ENCODE data around the gene NR2C2AP. TPM values are rescaled to one million over a fixed set of nuclear protein-coding genes. Genes with fewer than 3 reads are reported as not detected.

NR2C2AP gene
- total RNA-seq, 2 donors from 2014 or later = 8.8 to 12.5 TPM

DNA sequence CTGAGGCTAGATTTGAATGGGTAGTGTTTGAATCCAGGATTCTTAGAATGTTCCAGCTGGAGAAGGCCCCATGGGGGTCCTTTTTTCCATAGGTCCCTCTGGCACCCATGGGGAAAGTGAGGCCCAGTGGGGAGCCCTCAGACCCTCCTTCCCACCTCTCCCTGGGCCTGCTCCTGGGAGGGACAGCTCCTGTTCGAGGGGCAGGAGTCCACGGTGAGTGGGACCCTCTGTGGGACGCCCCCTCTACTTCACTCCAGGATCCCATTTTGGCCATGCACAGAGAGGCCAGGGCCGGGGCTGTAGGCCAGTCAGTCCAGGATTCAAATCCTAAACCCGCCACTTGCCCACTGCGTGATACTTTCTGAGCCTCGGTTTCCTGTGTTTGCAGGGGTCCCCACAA, 40.7 kb downstream of the NR2C2AP start:
- no peak for DNase-seq
- intact Hi-C loops (cut with DNase I, micrococcal nuclease) = no loop called here
- ATAC-seq = no peak

DNA sequence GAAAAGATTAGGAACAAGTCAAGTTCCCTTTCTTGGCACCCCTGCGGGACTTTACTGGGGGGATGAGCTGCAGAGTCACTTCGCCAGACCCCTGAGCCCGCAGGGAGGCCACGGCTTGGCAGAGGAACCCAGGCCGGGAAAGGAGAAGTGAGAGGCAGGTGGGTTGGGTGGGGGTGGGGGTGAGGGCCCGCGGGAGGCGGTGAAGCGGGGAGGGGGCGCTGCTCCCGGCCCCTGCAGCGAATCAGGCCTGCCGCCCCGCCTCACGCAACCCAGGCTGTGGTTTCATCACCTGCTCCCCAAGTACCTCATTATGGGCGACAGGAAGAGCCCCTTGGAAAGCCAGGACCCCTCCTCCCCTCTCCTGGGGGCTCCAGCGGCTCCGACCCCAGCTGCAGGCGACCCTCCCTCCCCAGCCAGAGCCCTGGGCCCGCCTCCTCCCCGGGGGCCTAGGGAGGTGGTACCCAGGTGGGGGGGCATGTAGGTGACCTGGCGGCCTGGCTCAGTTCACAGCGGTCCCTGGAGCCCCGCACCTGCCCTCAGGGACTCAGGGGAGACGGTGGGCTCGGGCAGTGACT, 42.7 kb downstream of the NR2C2AP start:
- no peak for DNase-seq
- intact Hi-C loops (cut with DNase I, micrococcal nuclease) = no loop called here
- ATAC-seq = no peak

DNA sequence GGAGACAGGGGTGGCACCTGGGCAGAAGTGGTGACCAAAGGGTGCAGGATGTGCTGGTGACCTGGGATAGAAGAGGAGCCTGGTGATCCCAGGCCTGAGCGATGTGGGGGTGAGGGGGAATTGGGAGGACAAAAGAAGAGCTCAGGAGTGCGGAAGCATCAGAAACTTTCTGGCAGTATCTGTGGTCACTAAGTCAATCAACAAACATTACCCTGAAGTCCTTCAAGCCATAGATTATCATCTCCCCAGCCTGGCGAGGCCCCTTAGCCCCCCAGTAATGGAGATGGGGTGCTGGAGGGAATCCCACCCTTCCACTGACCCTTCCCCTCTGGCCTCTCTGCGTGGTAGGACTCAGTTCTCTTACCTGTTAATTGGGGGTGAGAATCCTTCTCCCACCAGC, 43.7 kb downstream of the NR2C2AP start:
- DNase-seq (no peak), ATAC-seq (no peak)
- intact Hi-C loops (cut with DNase I, micrococcal nuclease) = no loop called here

DNA sequence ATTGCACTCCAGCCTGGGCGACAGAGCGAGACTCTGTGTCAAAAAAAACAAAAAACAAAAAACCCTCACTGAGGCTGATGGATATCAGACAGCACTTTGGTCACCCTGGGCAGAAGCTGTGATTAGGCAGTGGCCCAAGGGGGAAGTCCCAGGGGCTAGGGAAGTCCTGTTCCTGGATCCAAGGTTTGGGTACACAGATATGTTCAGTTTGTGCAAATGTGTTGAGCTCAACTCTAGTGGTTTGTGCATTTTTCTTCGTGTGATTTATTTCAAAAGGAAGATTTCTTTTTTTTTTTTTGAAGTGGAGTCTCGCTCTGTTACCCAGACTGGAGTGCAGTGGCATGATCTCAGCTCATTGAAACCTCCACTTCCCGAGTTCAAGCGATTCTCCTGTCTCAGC, 45.4 kb downstream of the NR2C2AP start:
- intact Hi-C loops (cut with DNase I, micrococcal nuclease) = no loop called here
- ATAC-seq = no peak
- no peak for DNase-seq

DNA sequence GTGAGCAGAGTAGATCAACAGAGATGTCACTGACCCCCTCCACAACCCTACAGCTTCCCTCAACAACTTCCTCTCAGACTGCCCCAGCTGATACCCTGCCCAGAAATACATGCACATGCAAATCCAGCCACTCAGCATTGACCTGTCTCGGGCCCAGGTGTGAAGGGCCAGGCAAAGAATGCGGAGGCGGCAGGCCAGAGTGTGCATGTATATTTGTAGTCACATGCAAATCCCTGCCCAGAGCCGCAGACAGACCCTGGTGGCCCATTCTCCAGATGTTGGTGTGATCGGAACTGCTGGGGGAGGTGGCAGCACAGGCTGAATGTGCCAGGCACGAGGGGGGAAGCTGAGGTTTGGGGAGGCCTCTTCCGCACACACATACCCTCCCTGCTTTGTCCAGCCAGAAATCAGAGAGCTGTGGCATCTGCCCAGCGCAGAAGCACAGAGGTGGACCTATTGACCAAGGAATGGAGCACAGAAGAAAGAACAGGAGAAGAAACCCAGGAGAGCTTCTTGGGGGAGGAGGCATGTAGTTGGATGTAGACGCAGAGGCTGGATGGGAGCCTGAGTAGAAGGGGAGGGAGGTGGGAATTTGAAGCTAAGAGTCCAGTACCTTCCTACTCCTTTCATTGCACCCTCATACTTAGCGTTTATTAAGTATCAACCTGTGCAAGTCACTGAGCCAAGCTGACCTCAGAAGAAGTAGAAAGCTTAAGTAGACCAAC, 47.6 kb downstream of the NR2C2AP start:
- intact Hi-C loops (cut with DNase I, micrococcal nuclease) = no loop called here
- ATAC-seq (peak; percentile 14), DNase-seq (peak; percentile 30 to 54)

DNA sequence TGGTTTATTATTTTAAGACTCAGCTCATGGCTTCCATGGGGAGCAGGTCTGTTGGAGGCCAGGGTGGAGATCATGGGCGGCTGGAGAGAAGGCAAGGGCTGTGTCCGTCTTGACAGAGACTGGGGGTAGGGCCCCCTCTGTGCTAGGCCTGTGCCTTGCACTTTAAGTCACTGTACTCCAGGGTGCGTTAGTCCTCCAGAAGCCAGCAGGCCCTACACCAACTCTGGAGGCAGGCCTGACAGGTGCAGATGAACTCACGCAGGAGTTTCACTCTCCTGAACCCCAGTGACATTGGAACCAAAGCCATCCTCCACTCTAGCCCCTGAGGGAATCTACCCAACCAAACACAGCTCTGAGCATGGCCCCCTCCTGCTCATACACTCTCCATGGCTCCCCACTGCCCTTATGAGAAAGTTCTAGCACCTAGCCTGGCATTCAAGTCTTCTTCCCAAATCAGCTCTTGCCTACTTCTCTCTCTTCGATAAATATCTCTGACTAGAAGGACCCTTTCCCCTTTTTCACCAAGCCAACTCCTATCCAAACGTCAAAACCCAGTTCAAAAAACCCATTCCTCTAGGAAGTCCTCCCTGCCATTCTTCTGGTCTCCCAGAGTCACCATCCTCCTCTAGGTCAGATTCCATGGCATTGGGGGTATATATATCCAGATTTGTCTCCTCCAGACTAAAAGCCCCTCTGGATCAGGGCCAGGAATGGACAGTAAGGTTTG, 48.3 kb downstream of the NR2C2AP start:
- ATAC-seq = no peak
- DNase-seq = no peak
- intact Hi-C loops (cut with DNase I, micrococcal nuclease) = no loop called here

DNA sequence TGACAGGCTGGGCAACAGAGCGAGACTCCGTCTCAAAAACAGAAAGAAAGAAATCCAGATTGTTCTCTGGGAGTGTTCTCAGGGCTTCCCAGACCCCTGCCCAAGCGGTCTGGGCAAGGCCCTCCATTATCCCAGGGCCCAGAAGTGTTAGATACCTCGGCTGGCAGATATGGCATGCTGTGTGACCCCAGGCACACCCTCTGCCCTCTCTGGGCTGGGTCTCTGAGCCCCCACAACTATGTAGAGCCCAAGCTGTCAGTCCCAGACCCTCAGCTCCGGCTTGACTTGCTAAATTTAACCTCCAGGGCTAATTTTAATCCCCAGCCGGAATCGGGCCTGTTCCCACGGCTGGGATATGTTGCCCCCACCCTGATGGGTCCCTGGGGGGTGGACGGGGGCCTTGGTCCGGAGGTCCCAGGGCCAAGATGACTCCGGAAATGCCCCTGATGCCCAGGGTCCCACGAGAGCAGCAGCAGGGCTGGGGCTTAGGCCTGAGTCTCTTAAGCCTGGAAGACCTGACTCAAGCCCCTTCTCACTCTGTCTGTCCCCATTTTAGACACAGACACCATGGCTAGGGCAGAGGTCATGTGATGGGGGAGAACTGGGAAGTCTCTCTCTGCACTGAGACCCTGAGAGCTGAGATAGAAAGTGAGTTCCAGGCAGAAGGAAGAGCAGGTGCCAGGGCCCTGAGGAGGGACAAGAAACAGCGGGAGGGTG, 50.4 kb downstream of the NR2C2AP start:
- DNase-seq = no peak
- ATAC-seq = no peak
- intact Hi-C loops (cut with DNase I, micrococcal nuclease) = no loop called here

DNA sequence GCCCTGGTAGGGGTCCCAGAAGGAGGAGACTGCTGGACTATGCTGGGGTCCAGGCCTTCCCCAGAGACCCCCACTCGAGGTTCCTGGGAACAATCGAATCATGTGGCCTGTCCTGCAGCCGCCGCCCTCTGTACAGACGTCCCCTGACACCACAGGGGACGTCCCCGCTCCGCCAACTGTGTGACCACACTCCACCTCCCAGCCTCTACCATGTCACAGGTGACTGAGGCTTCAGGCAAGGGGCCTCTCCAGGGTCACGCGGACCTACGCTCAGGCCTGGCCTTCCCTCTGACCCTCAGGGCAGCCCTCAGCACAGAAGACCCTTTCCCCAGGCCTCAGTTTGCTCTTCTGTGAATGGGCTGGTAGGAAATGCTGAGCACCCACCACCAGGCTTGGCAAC, 51.8 kb downstream of the NR2C2AP start:
- peak in 1 of 2 donors; percentile 42 for DNase-seq
- intact Hi-C loops (cut with DNase I, micrococcal nuclease) = no loop called here
- no peak for ATAC-seq

Other genes starting within 250 kb of the NR2C2AP start
- 10 to 100 TPM; 51.7 to 61.7 TPM for gene SUGP2, start 169.9 kb downstream of the NR2C2AP start, total RNA-seq
- gene ARMC6, start 169.8 kb downstream of the NR2C2AP start, total RNA-seq = 10 to 100 TPM; 17.8 to 20.8 TPM
- gene SLC25A42, start 139.4 kb downstream of the NR2C2AP start, total RNA-seq = 1 to 10 TPM; 8.2 to 8.5 TPM
- 10 to 100 TPM; 16.8 to 18.9 TPM for gene TMEM161A, start 64.9 kb downstream of the NR2C2AP start, total RNA-seq
- gene MEF2B, start 33.2 kb downstream of the NR2C2AP start, total RNA-seq = 1 to 10 TPM; 1.4 to 3.5 TPM
- 10 to 100 TPM; 27.9 to 28.4 TPM for gene BORCS8, start 11.3 kb downstream of the NR2C2AP start, total RNA-seq
- gene RFXANK, start 11.2 kb downstream of the NR2C2AP start, total RNA-seq = 10 to 100 TPM; 60.3 to 73.7 TPM
- gene NCAN, start 8.5 kb upstream of the NR2C2AP start, total RNA-seq = not detected
- 10 to 100 TPM in 1 of 2 donors, 1 to 10 TPM in 1; 6.9 to 14.3 TPM for gene TM6SF2, start 69.9 kb upstream of the NR2C2AP start, total RNA-seq
- 10 to 100 TPM; 33.5 to 46.2 TPM for gene SUGP1, start 117.1 kb upstream of the NR2C2AP start, total RNA-seq
- 10 to 100 TPM; 45.3 to 52.4 TPM for gene MAU2, start 117.4 kb upstream of the NR2C2AP start, total RNA-seq
- gene GATAD2A, start 202.3 kb upstream of the NR2C2AP start, total RNA-seq = 100 to 1,000 TPM; 104 to 135 TPM

Data from left colon (tissue), 2 donors.